Keratinocyte (primary cell): ENCODE results near the gene INO80. TPM values are rescaled to one million over a fixed set of nuclear protein-coding genes. Genes with fewer than 3 reads are reported as not detected.

Experiments
- DNase-seq: peaks from one replicate; pipeline ENCODE4 v3.0.0-alpha.2; 2011; ENCODE audit warnings: low read depth, missing footprints, low spot score
- FAIRE-seq: peaks from 2 replicates; lab custom pipeline; 2011; peaks lifted over from hg19 to GRCh38; lab: Jason Lieb, UNC
- H2AFZ ChIP-seq: 2 replicates; pipeline ENCODE4 v1.6.0; 2012; ENCODE audit warnings: low read length, control low read depth, inconsistent platforms; ENCODE audit not compliant: control insufficient read depth
- H3K27ac ChIP-seq: 2 replicates; pipeline ENCODE4 v1.5.1; 2011; ENCODE audit warnings: low read length; ENCODE audit not compliant: control insufficient read depth, insufficient read depth
- H3K27me3 ChIP-seq: 3 replicates; pipeline ENCODE4 v1.6.0; 2011; ENCODE audit warnings: low read length; ENCODE audit not compliant: control insufficient read depth, insufficient read depth; ENCODE audit errors: extremely low read depth
- H3K36me3 ChIP-seq, 2 experiments: 2 replicates in 1 of 2; 3 replicates in 1 of 2; pipeline ENCODE4 v1.5.1; 2011; ENCODE audit warnings: low read length in 2 of 2, mild to moderate bottlenecking in 1 of 2; ENCODE audit not compliant: control insufficient read depth in 2 of 2, insufficient read depth in 2 of 2; ENCODE audit errors: extremely low read depth in 1 of 2
- H3K4me1 ChIP-seq: 3 replicates; pipeline ENCODE4 v1.5.1; 2011; ENCODE audit warnings: low read length; ENCODE audit not compliant: control insufficient read depth, insufficient read depth; ENCODE audit errors: extremely low read depth
- H3K4me2 ChIP-seq: 3 replicates; pipeline ENCODE4 v1.6.0; 2011; ENCODE audit warnings: low read depth, low read length; ENCODE audit not compliant: control insufficient read depth, insufficient read depth; ENCODE audit errors: extremely low read depth
- H3K4me3 ChIP-seq, 3 experiments: fragments of 200-600 bp in 1 of 3; sonication (generic) in 1 of 3; 2 replicates in 2 of 3; 3 replicates in 1 of 3; pipeline ENCODE4 v1.5.1; 2011 to 2016; ENCODE audit warnings: low read length in 3 of 3, mild to moderate bottlenecking in 3 of 3, control low read depth in 2 of 3, inconsistent platforms in 1 of 3, low read depth in 1 of 3, mixed read lengths in 1 of 3, mixed run types in 1 of 3, moderate library complexity in 1 of 3; ENCODE audit not compliant: control insufficient read depth in 2 of 3, insufficient read depth in 2 of 3; ENCODE audit errors: extremely low read depth in 1 of 3
- H3K79me2 ChIP-seq: 2 replicates; pipeline ENCODE4 v1.6.0; 2012; ENCODE audit warnings: low read length; ENCODE audit not compliant: control insufficient read depth, insufficient read depth
- H3K9ac ChIP-seq: 3 replicates; pipeline ENCODE4 v1.6.0; 2011; ENCODE audit warnings: low read length; ENCODE audit not compliant: control insufficient read depth, insufficient read depth; ENCODE audit errors: extremely low read depth
- H3K9me1 ChIP-seq: 3 replicates; pipeline ENCODE4 v1.6.0; 2011; ENCODE audit warnings: low read length; ENCODE audit not compliant: control insufficient read depth, insufficient read depth; ENCODE audit errors: extremely low read depth
- H3K9me3 ChIP-seq: 2 replicates; pipeline ENCODE4 v1.5.1; 2012; ENCODE audit warnings: low read depth, low read length; ENCODE audit not compliant: control insufficient read depth
- H4K20me1 ChIP-seq: 3 replicates; pipeline ENCODE4 v1.6.0; 2011; ENCODE audit warnings: low read length; ENCODE audit not compliant: control insufficient read depth, insufficient read depth; ENCODE audit errors: extremely low read depth
- CTCF ChIP-seq, 3 experiments: IDR thresholded peaks in 1 of 3; conservative IDR thresholded peaks in 1 of 3; optimal IDR thresholded peaks in 1 of 3; 2 replicates in 2 of 3; 3 replicates in 1 of 3; pipeline versions ENCODE3 to v1.5.1; 2011; ENCODE audit warnings: low read length in 3 of 3, mild to moderate bottlenecking in 3 of 3, moderate library complexity in 2 of 3, control low read depth in 1 of 3, inconsistent platforms in 1 of 3; ENCODE audit not compliant: insufficient read depth in 2 of 3; ENCODE audit errors: extremely low read depth in 1 of 3
- EZH2 ChIP-seq: IDR thresholded peaks from one replicate; pipeline ENCODE4 v1.6.1; 2012; ENCODE audit warnings: inconsistent platforms, mild to moderate bottlenecking, low read length, moderate library complexity
- dilution Hi-C: fragments of 300-500 bp; cut with MboI; formaldehyde crosslinking; loops from one replicate; pipeline ENCODE4 v1.7.0; 2020; ENCODE audit warnings: low sequenced_read_pairs; ENCODE audit not compliant: extremely low pct_ligation_motif_present
- polyA plus RNA-seq, 5 experiments: library from polyadenylated mRNA; depleted of rRNA in 3 of 5; stranded (reverse) in 3 of 5; stranded (forward) in 1 of 5; unstranded in 1 of 5; fragments of >200 nt; gene quantifications; 1 replicate in 1 of 5; 2 replicates in 3 of 5; 3 replicates in 1 of 5; pipeline versions ENCODE4 v1.2.1 to v1.2.3, GENCODE V29; 2011 to 2012; ENCODE audit warnings: missing spikeins in 2 of 5, low read depth in 1 of 5, low replicate concordance in 1 of 5

Gene INO80
- polyA plus RNA-seq, 1 donor (not counting 4 experiments of a cell fraction or from before 2014, with no cell fraction given): 10.3 TPM

- Histone ChIP-seq H3K36me3 (peaks cover 2 to 10% of the 10 kb centered on the region in 2 experiments), H3K79me2 (peaks cover 95% of the 10 kb centered on the region), H3K4me2 (no peak overlapping the region), H3K9ac (no peak overlapping the region), H2AFZ (no peak overlapping the region), H3K4me1 (no peaks in the 10 kb centered on the region), H3K9me3 (no peaks in the 10 kb centered on the region), H3K4me3 (no peak overlapping the region), H4K20me1 (no peaks in the 10 kb centered on the region), H3K27me3 (no peaks in the 10 kb centered on the region), H3K9me1 (no peaks in the 10 kb centered on the region), H3K27ac (no peak overlapping the region)
- dilution Hi-C loops: no loop called here
- no peak for TF ChIP-seq CTCF (optimal IDR thresholded peaks at IDR 0.05 in 1 of 3, IDR thresholded peaks at IDR 0.05 in 1 of 3, conservative IDR thresholded peaks at IDR 0.05 in 1 of 3; ENCODE audit: extremely low read depth in 1 of 3, insufficient read depth in 2 of 3, low read length in 3 of 3)
- TF ChIP-seq EZH2: no peak
- no peak for DNase-seq
- no peak for FAIRE-seq
Observed at GRCh38 chr15:41106947-41107346, 9.1 kb downstream of the INO80 start.

- Histone ChIP-seq H4K20me1 (no peaks in the 10 kb centered on the region), H3K79me2 (peaks cover 94% of the 10 kb centered on the region), H3K4me2 (no peak overlapping the region), H3K9me1 (no peaks in the 10 kb centered on the region), H2AFZ (no peak overlapping the region), H3K27me3 (no peaks in the 10 kb centered on the region), H3K36me3 (peaks cover 3 to 13% of the 10 kb centered on the region in 2 experiments), H3K9me3 (no peaks in the 10 kb centered on the region), H3K9ac (no peak overlapping the region), H3K4me3 (no peak overlapping the region), H3K4me1 (no peaks in the 10 kb centered on the region), H3K27ac (no peak overlapping the region)
- TF ChIP-seq CTCF (optimal IDR thresholded peaks at IDR 0.05 in 1 of 3, IDR thresholded peaks at IDR 0.05 in 1 of 3, conservative IDR thresholded peaks at IDR 0.05 in 1 of 3; ENCODE audit: extremely low read depth in 1 of 3, insufficient read depth in 2 of 3, low read length in 3 of 3) (no peak), EZH2 (no peak)
- dilution Hi-C loops: no loop called here
- DNase-seq (no peak), FAIRE-seq (no peak)
Observed at GRCh38 chr15:41105348-41106334, 10.4 kb downstream of the INO80 start.
